NCI-H2029 (cell line): ENCODE measurements around the gene CD58.
A peak's percentile ranks its signal among the peaks of the same experiment; 100 is the strongest.

Experiments used
- DNase-seq: peaks from one replicate; lab custom pipeline; 2025; lab: John Stamatoyannopoulos, UW

CD58 gene

DNA sequence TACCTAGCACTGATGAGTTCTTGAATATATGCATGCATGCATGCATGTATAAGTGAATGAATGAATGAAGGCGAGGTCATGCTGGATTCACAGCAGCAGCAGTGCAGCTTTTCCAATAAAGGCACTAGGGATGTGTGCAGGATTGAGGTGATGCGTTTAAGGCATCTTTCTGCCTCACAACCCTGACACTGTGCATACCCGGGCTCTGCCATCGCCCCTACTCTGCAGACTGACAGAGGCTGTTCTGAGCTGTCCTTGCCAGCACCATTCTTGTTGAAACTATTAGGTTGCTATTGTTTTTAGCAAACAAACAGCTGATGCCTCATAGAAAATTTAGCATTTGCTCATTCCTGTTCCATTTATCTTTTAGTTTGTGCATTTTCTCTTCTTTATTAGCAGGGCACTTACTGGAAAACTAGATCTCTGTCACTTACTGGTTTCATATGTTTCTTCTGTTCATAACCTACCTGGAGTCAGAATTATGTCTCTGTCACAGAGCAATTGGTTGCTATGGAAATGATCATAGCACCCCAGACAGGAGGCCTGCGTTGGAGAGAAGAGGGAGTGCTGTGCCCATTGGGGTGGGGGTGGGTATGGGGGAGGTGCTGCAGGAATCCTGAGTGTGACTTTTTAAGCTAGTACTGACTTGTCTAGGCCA is 79.0 kb downstream of the CD58 start:
- DNase-seq: no peak

DNA sequence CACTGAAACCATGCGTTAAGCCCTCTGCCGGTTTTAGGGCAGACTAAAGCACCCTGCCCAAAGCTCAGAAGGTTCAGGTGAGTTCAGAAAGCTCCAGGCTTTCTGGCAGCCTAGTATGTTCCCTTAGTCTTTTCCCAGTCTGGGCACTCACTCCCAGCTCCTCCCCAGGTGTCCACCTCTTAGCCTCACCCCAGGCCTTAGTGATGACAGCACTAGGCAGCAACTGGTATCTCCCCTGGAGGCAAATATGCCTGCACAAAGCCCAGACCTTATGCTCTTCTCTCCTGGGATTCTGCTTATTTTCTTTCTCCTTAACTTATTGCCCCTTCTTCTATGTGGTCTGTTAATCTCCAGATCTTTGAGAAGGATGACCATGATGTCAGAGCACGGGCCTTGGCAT is 80.2 kb downstream of the CD58 start:
- no peak for DNase-seq

DNA sequence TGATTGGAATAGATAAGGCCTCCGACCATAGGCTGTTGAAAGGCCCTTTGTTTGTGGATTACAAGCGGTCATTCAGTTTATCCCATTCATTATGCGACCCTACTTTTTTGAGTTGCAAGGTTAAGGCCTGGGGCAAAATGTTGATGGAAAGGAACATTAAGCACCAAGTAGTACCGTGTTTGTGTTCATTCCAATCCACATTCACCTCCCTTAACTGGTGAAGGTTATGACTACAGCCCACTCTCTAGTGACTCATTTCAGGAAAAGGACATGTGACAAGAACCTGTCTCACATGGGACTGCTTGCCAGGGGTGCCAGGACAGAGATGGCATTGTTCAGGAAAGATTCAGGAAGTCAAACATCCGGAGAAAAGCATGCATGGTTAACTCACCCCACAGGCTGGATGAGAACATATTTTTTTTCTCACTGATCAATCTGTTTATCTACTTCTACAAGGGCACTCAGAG is 81.6 kb downstream of the CD58 start:
- no peak for DNase-seq

DNA sequence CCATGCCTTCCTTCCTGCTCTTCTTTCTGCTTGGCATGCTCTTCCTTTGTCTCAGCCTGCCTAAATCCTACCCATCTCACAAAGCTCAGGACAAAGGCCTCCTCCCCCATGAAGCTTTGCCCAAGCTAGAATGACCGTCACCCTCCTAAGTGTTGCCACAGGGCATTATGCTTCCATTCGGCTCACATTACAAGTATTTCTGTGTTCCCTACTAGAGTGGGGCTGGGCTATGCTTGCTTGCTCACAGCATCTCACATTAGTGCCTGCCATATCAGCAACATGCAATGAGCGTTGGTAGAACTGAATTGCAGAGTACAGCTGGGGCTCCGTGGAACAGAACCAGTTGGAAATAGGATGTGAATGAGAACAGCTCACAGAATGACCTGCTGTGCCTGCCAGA is 82.8 kb downstream of the CD58 start:
- DNase-seq: no peak

DNA sequence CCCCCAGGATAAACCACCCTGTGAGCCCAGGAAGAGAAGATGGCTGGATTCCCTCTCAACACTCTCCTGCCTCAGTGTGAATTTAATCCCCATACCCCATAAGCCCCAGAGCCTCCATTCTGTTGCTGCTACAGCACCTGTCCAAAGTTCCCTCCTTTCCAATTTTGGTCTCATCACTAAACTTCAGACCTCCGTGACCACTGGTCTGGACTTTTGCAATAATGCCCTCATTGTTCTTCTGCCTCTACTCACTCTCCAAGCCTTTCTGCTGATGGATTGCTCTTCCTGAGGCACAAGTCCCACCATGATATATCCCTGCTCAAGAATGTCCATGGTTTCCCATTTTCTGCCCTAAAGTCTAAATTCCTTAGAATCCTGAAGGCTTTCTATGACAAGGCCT is 83.2 kb downstream of the CD58 start:
- DNase-seq: no peak

DNA sequence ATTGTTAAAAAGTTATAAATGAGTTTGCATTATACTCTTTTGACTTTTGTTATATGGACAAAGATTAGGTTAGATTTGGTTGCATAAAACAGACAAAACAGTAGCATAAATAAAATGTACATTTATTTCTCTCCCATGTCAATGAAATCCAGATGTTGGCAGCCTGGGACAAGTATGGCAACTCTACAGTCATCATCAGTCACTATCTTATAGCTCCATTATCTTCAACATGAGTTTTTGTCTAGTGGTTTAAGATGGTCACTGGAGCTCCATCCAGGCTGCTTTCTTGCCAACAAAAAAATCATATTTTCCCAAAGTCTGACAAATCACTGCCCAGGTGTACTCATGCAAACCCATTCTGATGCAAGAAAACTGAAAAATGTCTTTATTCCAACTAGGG is 83.8 kb downstream of the CD58 start:
- DNase-seq: no peak

DNA sequence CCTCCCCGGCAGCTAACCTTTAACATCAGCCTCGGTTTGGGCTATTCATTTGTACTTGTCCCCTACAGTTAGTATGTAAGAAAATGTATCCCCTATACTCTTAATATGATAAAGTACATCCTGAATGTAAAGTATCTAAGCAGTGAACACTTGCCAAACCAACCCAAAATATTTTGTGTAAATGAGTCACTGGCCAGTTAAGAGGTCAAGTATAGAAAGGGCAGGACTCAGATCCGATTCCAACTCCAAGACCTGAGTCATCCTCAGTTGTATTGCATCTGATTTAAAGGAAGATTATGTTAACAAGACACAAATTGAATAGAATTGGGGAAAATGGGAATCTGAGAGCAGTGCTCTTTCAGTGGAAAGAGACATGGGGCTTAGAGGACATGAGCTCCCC is 84.4 kb downstream of the CD58 start:
- no peak for DNase-seq

DNA sequence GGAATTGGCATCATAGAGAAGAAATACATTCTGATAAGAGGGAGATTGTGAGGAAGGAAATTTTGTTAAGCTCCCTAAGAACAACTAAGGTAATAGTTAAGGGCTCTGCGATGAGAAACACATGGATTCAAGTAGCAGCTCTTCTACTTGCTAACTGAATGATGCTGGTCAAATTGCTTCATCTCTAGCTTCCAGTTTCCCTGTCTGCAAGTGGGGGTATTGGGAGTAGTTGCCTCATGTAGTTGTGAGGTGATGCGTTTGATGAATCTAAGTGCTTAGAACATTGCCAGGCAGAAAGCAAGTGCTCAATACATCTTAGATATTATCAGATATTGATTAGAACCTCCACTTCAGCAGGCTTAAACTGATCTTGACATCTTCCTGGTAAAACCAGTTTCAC is 84.8 kb downstream of the CD58 start:
- no peak for DNase-seq

DNA sequence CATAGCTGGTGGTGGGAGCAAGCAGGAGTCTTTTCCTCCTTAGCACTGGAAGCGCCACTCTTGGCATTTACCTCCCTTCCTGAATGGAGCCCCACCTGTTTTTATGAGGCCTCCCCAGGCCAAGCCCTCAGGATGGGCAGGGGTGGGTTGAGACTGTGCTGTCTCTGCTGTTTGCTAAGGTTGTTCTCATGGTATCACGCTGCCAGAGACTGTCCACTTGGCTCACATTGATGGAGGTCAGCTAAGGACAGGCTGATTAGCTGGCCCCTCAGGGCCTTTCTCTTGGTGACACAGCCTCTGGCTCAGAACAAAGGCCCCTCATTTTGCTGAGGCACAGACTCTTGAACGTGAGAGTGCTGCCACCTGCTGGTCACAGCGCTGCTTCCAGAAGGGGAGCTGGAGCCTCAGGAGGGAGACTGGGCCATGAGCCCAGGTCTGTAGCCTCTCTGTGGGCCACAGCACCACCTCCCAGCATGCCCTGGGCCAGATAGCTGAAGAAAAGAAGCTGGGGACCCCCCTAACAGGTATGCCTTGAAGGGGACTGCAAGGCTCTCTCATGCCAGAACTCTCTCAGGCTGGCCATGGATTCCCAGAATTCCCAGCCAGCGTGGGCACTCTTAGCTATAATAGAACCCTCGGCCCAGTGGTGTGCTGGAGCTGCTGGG is 85.6 kb downstream of the CD58 start:
- peak; percentile 50 for DNase-seq

DNA sequence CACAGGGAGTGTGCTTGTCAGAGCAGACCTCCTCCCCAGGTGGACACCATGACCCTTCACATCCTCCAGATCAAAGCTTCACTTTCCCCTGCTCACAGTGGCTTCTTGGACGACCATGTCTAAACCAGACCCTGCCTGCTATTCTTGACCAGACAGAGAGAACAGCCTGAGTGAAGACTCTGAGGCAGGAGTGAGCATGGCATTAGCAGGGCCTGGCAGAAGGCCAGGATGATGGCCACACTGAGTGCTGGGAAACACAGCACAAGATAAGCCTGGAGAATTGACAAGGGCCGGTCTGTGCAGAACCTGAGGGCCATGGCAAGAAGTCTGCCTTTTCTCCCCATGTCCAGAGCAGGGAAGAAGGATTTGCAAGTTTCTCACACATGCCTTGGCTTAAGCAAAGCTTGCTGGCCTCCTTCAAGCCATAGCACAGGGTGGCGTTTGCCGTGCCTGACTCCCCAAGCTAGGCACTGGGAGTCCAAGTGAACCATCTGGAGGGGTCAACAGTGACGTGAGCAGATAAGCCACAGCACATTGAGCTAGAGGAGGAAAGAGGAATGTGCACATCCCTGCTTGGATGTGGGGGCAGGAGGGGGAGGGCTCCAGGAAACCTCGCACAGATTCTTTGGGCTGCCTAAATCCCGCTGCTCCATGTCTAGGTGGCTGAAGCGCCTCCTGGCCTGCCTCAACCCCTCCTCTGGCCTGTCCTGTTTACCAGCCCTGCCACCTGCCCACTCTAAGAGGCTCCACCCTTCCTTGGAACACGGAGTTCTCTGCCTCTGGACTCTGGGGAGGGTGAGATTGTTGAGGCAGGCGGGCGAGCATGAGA is 87.1 kb downstream of the CD58 start:
- DNase-seq: no peak

DNA sequence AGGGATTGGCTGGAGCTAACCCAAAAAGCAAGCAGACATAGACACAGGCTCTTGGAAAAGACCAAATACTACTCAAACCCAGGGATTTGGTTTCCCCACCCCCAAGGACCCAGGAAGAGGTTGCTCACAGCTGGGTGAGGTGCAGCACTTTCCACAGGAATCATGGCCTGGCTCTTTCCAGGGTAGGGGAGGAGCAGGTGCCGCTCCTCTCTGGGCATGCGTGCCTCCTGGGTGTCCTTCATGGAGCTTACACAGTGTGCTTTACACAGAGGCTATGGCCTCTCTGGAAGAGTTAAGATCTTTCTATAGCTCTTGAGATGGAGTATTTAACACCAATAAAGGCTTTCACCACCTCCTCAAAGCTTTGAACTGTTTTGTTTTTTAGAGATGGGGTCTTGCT is 88.3 kb downstream of the CD58 start:
- no peak for DNase-seq

DNA sequence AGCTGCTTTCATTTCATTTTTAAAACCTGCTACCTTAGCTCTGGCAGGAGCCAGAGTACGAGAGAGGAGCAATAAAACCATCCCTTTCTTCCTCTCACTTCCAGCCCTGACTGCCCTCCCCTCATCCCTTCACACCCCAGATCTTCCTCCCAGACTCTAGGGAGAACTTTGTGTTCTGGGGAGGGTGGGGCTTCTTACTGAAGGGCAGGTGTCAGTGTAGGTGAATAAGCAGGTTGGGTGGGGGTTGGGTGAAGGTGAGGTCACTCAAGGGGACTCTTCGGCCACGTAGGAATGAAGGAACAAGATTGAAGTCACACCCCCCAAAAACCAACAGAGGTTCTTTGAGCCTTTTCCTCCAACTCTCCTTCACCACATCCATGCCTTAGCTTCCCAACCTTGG is 88.9 kb downstream of the CD58 start:
- no peak for DNase-seq

DNA sequence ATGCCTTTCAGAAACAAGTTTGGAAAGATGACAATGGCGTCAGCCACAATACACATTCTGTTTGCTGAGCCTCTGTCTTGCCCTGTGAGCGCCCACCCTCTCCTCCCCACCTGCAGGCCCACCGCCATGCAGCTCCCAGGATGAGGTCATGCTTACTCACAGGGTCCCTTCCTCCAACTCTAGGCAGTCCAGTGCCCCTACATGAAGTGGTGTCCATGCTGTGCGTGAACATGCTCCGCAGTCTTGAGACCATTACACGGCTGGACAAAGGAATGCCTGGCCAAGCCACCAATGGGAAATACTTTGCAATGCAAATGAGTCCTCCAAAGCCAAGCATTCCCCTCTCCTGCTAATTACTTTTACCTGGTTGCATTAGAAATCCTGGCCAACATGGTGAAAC is 92.2 kb downstream of the CD58 start:
- no peak for DNase-seq

DNA sequence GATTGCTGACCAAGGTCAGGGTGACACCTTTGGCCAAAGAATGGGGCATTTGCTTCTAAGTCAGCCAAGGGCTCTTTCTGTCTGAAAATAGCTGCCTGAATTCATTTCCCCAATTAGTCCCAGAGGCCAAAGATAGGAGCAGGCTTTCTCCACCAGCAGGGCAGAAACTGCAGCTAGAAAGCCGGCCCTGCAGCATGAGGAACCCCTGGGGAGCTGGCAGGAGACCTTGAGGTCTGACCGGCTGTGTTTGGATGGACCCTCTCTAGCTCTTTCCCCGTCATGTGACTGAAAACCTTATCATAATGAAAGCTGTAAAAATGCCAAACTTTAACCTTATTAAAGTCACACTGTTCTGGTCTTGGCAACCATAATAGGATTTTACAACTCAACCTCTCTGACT is 93.4 kb downstream of the CD58 start:
- no peak for DNase-seq

DNA sequence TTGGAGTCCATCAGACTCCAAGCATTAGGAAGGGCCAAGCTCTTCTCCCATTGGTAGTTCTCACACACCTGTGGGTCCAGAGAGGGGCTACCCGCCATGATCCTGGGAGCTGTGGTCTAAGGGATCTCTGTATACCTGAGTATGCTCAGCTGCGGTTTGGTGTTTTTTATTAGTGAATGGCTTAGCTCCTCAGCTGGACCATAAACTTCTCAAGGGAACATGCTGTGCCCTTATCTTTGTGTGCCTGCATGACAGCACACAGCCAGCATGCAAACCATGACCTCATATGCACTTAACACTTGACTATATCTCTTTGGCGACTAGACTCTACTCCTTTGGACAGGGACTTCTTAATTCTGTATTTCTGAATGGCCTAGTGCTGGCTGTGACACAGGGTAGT is 94.5 kb downstream of the CD58 start:
- no peak for DNase-seq

DNA sequence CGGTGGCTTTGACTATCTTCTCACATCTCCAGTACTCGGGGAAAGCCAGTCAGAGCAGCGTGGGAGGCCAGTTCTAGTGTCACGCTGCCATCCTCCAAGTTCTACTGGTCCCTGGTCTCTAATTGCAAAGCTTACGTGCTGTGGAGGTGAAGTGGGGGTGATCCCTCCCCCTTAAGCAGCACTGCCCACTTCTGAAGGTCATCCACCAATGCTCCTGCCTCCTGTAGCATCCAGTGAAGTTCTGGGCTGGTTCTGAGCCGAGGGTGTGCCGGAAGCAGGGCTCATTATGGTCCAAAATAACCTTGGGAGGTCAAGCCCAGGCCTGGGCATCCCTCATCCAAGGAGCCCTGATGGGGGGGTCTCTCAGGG is 95.0 kb downstream of the CD58 start:
- DNase-seq: no peak

DNA sequence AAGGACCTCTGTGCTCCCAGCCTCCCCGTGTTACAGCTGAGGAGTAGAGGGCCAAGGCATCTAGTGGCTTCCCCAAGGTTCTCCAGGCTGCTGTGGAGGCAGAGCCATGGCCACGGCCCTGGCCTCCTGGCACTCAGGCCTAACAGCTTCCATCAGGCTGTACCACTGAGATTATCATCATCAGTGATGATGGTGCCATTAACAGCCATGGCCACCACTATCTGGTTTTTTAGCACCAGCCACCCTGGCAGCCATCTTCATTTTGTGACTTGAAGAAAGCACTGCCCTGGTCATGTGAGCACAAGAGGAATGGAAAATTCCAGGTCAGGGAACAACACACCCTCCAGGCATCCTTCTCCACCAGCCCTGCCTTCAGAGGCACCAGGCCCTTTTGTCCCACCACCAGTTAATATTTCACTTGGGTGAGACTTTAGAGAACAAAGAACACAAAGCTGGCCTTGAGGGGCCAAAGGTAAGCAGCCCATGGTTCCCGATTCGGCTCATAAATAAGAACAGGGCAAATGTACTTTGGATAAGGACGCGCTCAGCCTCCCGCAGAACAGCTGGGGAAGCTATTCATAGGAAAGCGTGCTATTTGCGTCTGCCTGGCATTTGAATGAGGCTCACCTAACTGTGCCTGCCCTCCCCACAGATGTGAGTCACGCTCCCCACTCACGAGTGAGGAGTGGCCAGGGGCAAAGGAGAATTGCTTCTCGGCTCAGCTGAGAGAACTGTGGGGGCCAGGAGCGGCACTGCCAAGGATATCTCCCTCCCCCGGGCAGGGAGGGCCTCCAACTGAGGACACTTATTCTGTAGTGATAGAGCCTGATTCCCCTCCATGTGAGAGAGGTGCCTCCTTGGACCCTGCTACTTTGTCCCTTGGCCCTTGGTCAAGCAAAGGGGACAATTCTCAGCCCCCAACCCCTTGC is 95.6 kb downstream of the CD58 start:
- no peak for DNase-seq

DNA sequence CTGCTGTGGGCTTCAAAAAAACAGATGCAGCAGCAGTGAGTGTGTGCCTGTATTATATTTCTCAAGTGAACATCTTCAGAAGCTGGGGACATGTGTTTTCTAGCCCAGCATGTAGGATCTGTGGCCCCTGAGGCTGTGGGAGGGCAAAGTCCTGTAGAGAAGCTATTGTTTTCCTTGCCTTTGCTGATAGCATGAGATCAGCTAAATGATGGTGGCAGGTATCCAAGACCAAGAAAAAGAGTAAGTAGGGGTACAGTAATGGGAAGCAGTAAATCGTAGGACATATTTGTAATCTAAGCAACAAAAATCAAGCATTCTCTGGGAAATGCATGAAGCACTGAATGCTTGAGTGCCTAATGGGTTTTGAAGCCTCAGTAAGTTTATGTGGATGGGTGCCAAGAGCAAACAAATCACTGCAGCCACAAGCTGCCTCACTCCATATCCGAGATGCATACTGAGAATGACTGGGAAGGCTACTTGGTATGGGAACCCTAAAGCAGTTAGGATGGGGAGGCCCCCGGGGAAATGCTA is 98.3 kb downstream of the CD58 start:
- no peak for DNase-seq

DNA sequence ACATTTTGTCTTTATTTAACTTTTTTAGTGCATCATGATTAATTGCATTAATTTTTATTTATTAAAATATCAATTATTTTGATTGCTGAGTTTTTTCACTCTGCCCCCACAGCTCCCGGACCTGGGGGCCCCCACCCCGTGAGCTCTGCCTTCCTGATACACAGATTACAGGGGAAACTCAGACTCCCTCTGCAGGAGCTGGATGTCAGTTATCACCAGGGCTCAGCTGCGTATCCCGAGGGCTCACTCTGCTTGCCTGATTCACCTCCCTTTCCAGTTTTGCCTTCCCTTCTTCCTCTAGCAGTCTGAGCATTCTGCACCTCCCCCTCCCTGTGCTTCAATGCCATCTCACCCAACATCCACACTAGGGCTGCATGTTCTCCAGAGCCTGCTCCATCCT is 99.6 kb downstream of the CD58 start:
- DNase-seq: no peak

DNA sequence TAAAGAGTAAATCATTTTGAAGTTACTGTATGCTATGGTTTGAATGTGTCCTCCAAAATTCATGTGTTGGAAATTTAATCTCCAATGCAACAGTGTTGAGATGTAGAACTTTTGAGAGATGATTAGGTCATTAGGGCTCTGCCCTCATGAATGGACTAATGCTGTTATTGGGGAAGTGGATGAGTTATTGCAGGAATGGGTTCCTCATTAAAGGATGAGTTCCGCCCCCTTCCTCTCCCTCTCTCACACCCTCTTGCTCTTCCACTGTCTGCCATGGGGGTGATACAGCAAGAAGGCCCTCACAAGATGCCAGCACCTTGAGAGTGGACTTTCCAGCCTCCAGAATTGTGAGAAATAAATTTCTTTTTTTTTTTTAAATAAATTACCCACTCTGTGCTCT is 100.2 kb downstream of the CD58 start:
- DNase-seq: no peak

DNA sequence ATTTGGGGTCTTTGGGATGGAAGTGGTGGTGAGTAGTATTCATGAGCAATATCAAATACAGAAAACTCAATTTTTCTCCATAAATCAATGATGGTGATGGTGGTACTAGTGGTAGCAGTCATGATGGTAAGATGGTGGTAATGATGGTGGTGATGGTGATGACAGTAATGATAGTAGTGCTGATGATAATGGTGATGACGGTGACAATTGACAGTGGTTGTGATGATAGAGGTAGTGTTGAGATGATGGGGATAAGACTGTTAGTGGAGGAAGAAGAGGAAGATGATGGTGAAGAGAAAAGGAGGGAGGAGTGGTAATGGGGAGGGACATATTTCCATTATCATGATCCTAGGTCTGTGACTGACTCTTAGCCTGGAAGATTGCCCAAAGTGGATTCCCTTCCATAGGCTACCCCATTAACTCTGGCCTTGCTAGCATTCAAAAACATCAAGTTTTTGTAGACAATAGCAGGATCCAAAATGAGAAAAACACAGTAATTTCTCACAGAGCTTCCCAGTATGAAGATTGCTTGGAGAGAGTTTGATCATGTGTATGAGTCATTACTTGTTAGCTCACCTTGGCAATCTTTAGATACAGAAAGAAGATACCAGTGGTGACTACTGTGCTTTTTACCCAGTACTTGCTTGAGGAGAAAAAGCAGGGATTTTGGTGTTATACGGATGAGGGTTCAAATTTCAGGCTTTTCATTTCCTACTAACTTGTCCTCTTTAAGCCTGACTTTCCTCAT is 103.8 kb downstream of the CD58 start:
- DNase-seq: no peak
